HL-60 (cell line): ENCODE data around the gene FBXW7.
A peak's percentile ranks its signal among the peaks of the same experiment; 100 is the strongest.

Experiments
- GABPA ChIP-seq: IDR thresholded peaks from 2 replicates; pipeline ENCODE4 v1.6.1; 2012; ENCODE audit warnings: low read depth
- POLR2AphosphoS5 ChIP-seq: IDR thresholded peaks from 2 replicates; pipeline ENCODE4 v1.6.1; 2012; ENCODE audit warnings: low read depth
- SPI1 ChIP-seq: IDR thresholded peaks from 2 replicates; pipeline ENCODE4 v1.6.1; 2012; ENCODE audit warnings: low read depth, mild to moderate bottlenecking, borderline replicate concordance
- TF ChIP-seq, protein P1 (sequence below): IDR thresholded peaks from one replicate; pipeline ENCODE4 v1.5.1; 2011; ENCODE audit warnings: low read length, control low read depth, inconsistent platforms; ENCODE audit not compliant: insufficient read depth
- TF ChIP-seq, protein P2 (sequence below): IDR thresholded peaks from 2 replicates; pipeline ENCODE4 v1.6.1; 2012; ENCODE audit warnings: low read depth; ENCODE audit not compliant: insufficient replicate concordance

DNA sequence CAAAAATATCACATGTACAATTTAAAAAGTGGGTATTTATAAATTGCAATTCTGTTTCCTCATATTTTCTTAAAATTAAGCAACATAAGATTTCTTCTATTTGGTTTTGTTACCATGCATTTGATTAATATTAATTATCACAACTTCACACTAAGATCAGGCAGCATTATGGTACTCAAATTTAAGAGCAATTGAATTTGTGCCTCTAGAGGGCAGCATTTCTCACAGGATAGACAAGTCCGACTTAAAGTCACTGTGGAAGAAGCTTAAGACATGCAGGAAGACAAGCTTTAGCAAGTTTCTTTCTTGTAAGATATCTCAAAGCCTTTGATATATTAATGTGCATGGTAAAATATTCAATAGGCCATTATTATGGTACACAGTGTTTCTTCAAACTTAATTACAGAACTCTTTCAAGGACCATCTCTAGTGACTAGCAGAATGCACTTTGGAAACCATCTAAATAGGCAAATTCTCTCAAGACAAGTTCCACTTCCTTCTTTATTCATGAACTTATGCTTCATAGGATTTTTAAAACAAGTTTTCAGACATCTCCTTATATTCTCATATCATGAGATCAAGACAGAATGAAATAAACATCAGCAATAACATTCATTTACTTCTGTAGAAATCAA, 35.0 kb downstream of the FBXW7 start:
- TF ChIP-seq, protein P1, sequence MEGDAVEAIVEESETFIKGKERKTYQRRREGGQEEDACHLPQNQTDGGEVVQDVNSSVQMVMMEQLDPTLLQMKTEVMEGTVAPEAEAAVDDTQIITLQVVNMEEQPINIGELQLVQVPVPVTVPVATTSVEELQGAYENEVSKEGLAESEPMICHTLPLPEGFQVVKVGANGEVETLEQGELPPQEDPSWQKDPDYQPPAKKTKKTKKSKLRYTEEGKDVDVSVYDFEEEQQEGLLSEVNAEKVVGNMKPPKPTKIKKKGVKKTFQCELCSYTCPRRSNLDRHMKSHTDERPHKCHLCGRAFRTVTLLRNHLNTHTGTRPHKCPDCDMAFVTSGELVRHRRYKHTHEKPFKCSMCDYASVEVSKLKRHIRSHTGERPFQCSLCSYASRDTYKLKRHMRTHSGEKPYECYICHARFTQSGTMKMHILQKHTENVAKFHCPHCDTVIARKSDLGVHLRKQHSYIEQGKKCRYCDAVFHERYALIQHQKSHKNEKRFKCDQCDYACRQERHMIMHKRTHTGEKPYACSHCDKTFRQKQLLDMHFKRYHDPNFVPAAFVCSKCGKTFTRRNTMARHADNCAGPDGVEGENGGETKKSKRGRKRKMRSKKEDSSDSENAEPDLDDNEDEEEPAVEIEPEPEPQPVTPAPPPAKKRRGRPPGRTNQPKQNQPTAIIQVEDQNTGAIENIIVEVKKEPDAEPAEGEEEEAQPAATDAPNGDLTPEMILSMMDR = peak; percentile 47
- TF ChIP-seq, protein P2, sequence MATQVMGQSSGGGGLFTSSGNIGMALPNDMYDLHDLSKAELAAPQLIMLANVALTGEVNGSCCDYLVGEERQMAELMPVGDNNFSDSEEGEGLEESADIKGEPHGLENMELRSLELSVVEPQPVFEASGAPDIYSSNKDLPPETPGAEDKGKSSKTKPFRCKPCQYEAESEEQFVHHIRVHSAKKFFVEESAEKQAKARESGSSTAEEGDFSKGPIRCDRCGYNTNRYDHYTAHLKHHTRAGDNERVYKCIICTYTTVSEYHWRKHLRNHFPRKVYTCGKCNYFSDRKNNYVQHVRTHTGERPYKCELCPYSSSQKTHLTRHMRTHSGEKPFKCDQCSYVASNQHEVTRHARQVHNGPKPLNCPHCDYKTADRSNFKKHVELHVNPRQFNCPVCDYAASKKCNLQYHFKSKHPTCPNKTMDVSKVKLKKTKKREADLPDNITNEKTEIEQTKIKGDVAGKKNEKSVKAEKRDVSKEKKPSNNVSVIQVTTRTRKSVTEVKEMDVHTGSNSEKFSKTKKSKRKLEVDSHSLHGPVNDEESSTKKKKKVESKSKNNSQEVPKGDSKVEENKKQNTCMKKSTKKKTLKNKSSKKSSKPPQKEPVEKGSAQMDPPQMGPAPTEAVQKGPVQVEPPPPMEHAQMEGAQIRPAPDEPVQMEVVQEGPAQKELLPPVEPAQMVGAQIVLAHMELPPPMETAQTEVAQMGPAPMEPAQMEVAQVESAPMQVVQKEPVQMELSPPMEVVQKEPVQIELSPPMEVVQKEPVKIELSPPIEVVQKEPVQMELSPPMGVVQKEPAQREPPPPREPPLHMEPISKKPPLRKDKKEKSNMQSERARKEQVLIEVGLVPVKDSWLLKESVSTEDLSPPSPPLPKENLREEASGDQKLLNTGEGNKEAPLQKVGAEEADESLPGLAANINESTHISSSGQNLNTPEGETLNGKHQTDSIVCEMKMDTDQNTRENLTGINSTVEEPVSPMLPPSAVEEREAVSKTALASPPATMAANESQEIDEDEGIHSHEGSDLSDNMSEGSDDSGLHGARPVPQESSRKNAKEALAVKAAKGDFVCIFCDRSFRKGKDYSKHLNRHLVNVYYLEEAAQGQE = no peak
- TF ChIP-seq POLR2AphosphoS5 (no peak), SPI1 (peak; percentile 48; the same call in 1 of the 2 replicates), GABPA (no peak)
